ENCODE data around the gene TRANK1. TPM values are rescaled to one million over a fixed set of nuclear protein-coding genes. Genes with fewer than 3 reads are reported as not detected.

The TRANK1 gene
- total and polyA plus RNA-seq, 2 of the 8 experiments (the other 6 are each of a cell fraction or from before 2014, with no cell fraction given): 2.9 to 8.8 TPM

GRCh38 chr3:36874424-36874823 is 70.4 kb downstream of the TRANK1 start:
- Histone ChIP-seq H2AK5ac (ENCODE audit: low read depth, low read length) (no peak overlapping the region), H3K79me2 (ENCODE audit: control insufficient read depth in 1 of 2, insufficient read depth in 2 of 2, low read length in 2 of 2) (no peaks in the 10 kb centered on the region), H3K9me3 (ENCODE audit: insufficient read depth in 2 of 2, low read depth in 1 of 2, low read length in 1 of 2) (no peaks in the 10 kb centered on the region), H3K18ac (ENCODE audit: extremely low read depth, low read length) (no peak overlapping the region), H4K8ac (ENCODE audit: extremely low read depth, insufficient read depth, low read length) (no peak overlapping the region), H3K23me2 (ENCODE audit: low read depth, low read length) (no peaks in the 10 kb centered on the region), H3K9ac (replicated peaks in 1 of 4; ENCODE audit: extremely low read depth in 1 of 4, low read depth in 3 of 4, low read length in 3 of 4) (no peak overlapping the region), H2AFZ (ENCODE audit: low read length) (no peak overlapping the region), H2BK5ac (ENCODE audit: low read depth, low read length) (no peak overlapping the region), H4K5ac (ENCODE audit: insufficient read length, low read depth, low read length) (no peak overlapping the region), H4K20me1 (replicated peaks in 1 of 2; ENCODE audit: control insufficient read depth in 1 of 2, insufficient read depth in 2 of 2, low read length in 2 of 2) (no peaks in the 10 kb centered on the region), H3K23ac (ENCODE audit: insufficient read length) (no peak overlapping the region), H2BK20ac (ENCODE audit: low read length) (no peak overlapping the region), H3K36me3 (ENCODE audit: control insufficient read depth in 2 of 4, insufficient read depth in 4 of 4, low read length in 3 of 4) (no peaks in the 10 kb centered on the region), H2BK120ac (replicated peaks; ENCODE audit: low read depth, low read length) (no peak overlapping the region), H2BK12ac (ENCODE audit: low read depth, low read length) (no peak overlapping the region), H3K56ac (replicated peaks; ENCODE audit: insufficient read length, low read depth, low read length) (no peak overlapping the region), H4K91ac (replicated peaks; ENCODE audit: insufficient read length, low read length) (no peak overlapping the region), H3K14ac (ENCODE audit: insufficient read length) (no peak overlapping the region), H3K4me2 (ENCODE audit: insufficient read depth in 1 of 2, low read depth in 2 of 2, low read length in 2 of 2) (no peak overlapping the region), H2BK15ac (ENCODE audit: low read length) (no peak overlapping the region), H3K79me1 (ENCODE audit: low read depth, low read length) (no peaks in the 10 kb centered on the region; the same call in 1 of the 2 replicates), H3K4me1 (replicated peaks in 1 of 4; ENCODE audit: control insufficient read depth in 3 of 4, insufficient read depth in 4 of 4, low read length in 3 of 4) (no peaks in the 10 kb centered on the region), H3K27me3 (replicated peaks in 1 of 4; ENCODE audit: control insufficient read depth in 3 of 4, extremely low read depth in 1 of 4, insufficient read depth in 3 of 4, low read length in 3 of 4) (no peaks in the 10 kb centered on the region), H3K4ac (replicated peaks; ENCODE audit: insufficient read length, low read depth, low read length) (no peak overlapping the region), H3K4me3 (ENCODE audit: extremely low read depth in 1 of 4, insufficient read depth in 2 of 4, low read depth in 3 of 4, low read length in 4 of 4) (no peak overlapping the region), H3K27ac (ENCODE audit: low read depth, low read length) (no peak overlapping the region)
- POLR2A ChIA-PET (ENCODE audit: partially characterized antibody): no interaction called here
- CTCF ChIA-PET (ENCODE audit: partially characterized antibody): interaction anchor here (1.1 to 9.3 kb wide), 7 partner anchors 17 to 136 kb away, joined by 3 to 53 read pairs (median 3); no protein-coding TSS in a partner anchor
- FAIRE-seq (no peak), DNase-seq (ENCODE audit: low read depth in 1 of 2, low spot score in 2 of 2) (peak in 1 of 2 experiments; percentile 13)
- 85% methylated on average over 2 of the region's 2 CpGs; no CpG with 5 or more reads in 1 of the 2 experiments for WGBS, 2 experiments (ENCODE audit: extremely low coverage in 1 of 2, insufficient coverage in 1 of 2, insufficient read length in 1 of 2, insufficient replicate concordance in 2 of 2, low coverage in 1 of 2, low lambda C conversion rate in 2 of 2, missing lambda C conversion rate in 1 of 2)
- TF ChIP-seq POLR2AphosphoS5 (IDR thresholded peaks at IDR 0.05; ENCODE audit: low read depth, low read length) (no peak), NRF1 (IDR thresholded peaks at IDR 0.05; ENCODE audit: low read depth, low read length) (no peak), JUN (IDR thresholded peaks at IDR 0.05; ENCODE audit: low read depth, low read length) (no peak)

All from H1 (cell line).